ENCODE data around the gene GPR18. TPM values are rescaled to one million over a fixed set of nuclear protein-coding genes. Genes with fewer than 3 reads are reported as not detected.

Gene GPR18
- total RNA-seq, 1 donor from 2014 or later: not detected

- Histone ChIP-seq H3K4me3 (no peak overlapping the region), H2AFZ (replicated peaks) (no peak overlapping the region), H4K20me1 (ENCODE audit: low read depth) (peaks cover 9% of the 10 kb centered on the region), H3K9ac (no peak overlapping the region), H3K79me2 (ENCODE audit: low read depth) (no peaks in the 10 kb centered on the region), H3F3A (ENCODE audit: low read depth) (peaks cover 4% of the 10 kb centered on the region), H3K9me3 (ENCODE audit: low read depth) (no peaks in the 10 kb centered on the region), H3K4me1 (no peaks in the 10 kb centered on the region), H3K36me3 (no peaks in the 10 kb centered on the region), H3K4me2 (no peak overlapping the region), H3K27me3 (no peaks in the 10 kb centered on the region), H3K27ac (no peak overlapping the region)
- Mint-ChIP-seq H3K27ac (no peak overlapping the region), H3K4me1 (peaks cover 2% of the 10 kb centered on the region), H3K4me3 (no peak overlapping the region), H3K36me3 (no peaks in the 10 kb centered on the region), H3K9me3 (no peaks in the 10 kb centered on the region), H3K27me3 (ENCODE audit: insufficient read depth, low read depth) (peaks cover 2% of the 10 kb centered on the region)
- no peak for TF ChIP-seq EZH2phosphoT487 (IDR thresholded peaks at IDR 0.05)
- TF ChIP-seq CTCF (IDR thresholded peaks at IDR 0.05): no peak
- TF ChIP-seq EZH2 (IDR thresholded peaks at IDR 0.05): no peak
- no peak for DNase-seq (ENCODE audit: low spot score)
Measured at GRCh38 chr13:99285432-99286182, 27.4 kb upstream of the GPR18 start.

GRCh38 chr13:99282264-99283231 lies 24.4 kb upstream of the GPR18 start:
- peaks cover 7% of the 10 kb centered on the region for H3K36me3 Mint-ChIP-seq
- no peaks in the 10 kb centered on the region for H3K79me2 ChIP-seq (ENCODE audit: low read depth)
- H2AFZ ChIP-seq (replicated peaks): no peak overlapping the region
- no peak for TF ChIP-seq EZH2phosphoT487 (IDR thresholded peaks at IDR 0.05)
- TF ChIP-seq EZH2 (IDR thresholded peaks at IDR 0.05): no peak
- no peak for TF ChIP-seq CTCF (IDR thresholded peaks at IDR 0.05)
- H3K9me3 Mint-ChIP-seq: no peaks in the 10 kb centered on the region
- H3K4me1 ChIP-seq: peaks cover 23% of the 10 kb centered on the region
- H3K4me3 Mint-ChIP-seq: no peak overlapping the region
- no peaks in the 10 kb centered on the region for H3K36me3 ChIP-seq
- no peaks in the 10 kb centered on the region for H3K9me3 ChIP-seq (ENCODE audit: low read depth)
- H4K20me1 ChIP-seq (ENCODE audit: low read depth): peaks cover 34% of the 10 kb centered on the region
- H3K27me3 ChIP-seq: no peaks in the 10 kb centered on the region
- DNase-seq (ENCODE audit: low spot score): no peak
- no peak overlapping the region for H3K4me2 ChIP-seq
- no peak overlapping the region for H3K27ac Mint-ChIP-seq
- no peak overlapping the region for H3K27ac ChIP-seq
- H3K27me3 Mint-ChIP-seq (ENCODE audit: insufficient read depth, low read depth): peaks cover 1% of the 10 kb centered on the region
- peaks cover 11% of the 10 kb centered on the region for H3K4me1 Mint-ChIP-seq
- H3K9ac ChIP-seq: no peak overlapping the region
- peaks cover 12% of the 10 kb centered on the region for H3F3A ChIP-seq (ENCODE audit: low read depth)
- no peak overlapping the region for H3K4me3 ChIP-seq

- Histone ChIP-seq H3K36me3 (no peaks in the 10 kb centered on the region), H3K9ac (no peak overlapping the region), H3K27ac (no peak overlapping the region), H3K4me1 (peaks cover 24% of the 10 kb centered on the region), H3F3A (ENCODE audit: low read depth) (peaks cover 12% of the 10 kb centered on the region), H3K4me3 (no peak overlapping the region), H2AFZ (replicated peaks) (no peak overlapping the region), H3K4me2 (no peak overlapping the region), H3K9me3 (ENCODE audit: low read depth) (no peaks in the 10 kb centered on the region), H4K20me1 (ENCODE audit: low read depth) (peaks cover 34% of the 10 kb centered on the region), H3K27me3 (no peaks in the 10 kb centered on the region), H3K79me2 (ENCODE audit: low read depth) (no peaks in the 10 kb centered on the region)
- no peak overlapping the region for H3K27ac Mint-ChIP-seq
- H3K4me1 Mint-ChIP-seq: peaks cover 11% of the 10 kb centered on the region
- DNase-seq (ENCODE audit: low spot score): no peak
- peaks cover 2% of the 10 kb centered on the region for H3K27me3 Mint-ChIP-seq (ENCODE audit: insufficient read depth, low read depth)
- H3K36me3 Mint-ChIP-seq: peaks cover 10% of the 10 kb centered on the region
- no peaks in the 10 kb centered on the region for H3K9me3 Mint-ChIP-seq
- no peak overlapping the region for H3K4me3 Mint-ChIP-seq
- TF ChIP-seq EZH2phosphoT487 (IDR thresholded peaks at IDR 0.05) (no peak), CTCF (IDR thresholded peaks at IDR 0.05) (no peak), EZH2 (IDR thresholded peaks at IDR 0.05) (no peak)
Measured at GRCh38 chr13:99281811-99282263, 23.7 kb upstream of the GPR18 start.

Data from neural progenitor cell (in vitro differentiated cells).